Tibial artery (tissue), 4 donors: ENCODE measurements around the gene MACF1.
"Not testable (repeated sequence)": the region's sequence is repeated elsewhere in the genome, so short reads cannot be mapped to it uniquely, and the experiment has no call there.

ENCODE experiments used
- DNase-seq, 2 donors: peaks; one replicate each; pipeline ENCODE4 v3.0.0-alpha.2; 2019
- H3K27ac ChIP-seq, 2 donors: fragments of 200-600 bp; sonication (generic) in 1 of 2; 1 replicate in 1 of 2; 2 replicates in 1 of 2; pipeline ENCODE4 v1.5.1; 2018 to 2019; ENCODE audit warnings: mild to moderate bottlenecking in 1 of 2
- H3K27me3 ChIP-seq, 2 donors: fragments of 200-600 bp; sonication (generic) in 1 of 2; one replicate each; pipeline versions ENCODE4 v1.5.1 to v1.6.0; 2016 to 2019
- H3K36me3 ChIP-seq, 3 donors: fragments of 200-600 bp; sonication (generic) in 2 of 3; one replicate each; pipeline ENCODE4 v1.5.1; 2016 to 2019; ENCODE audit warnings: mild to moderate bottlenecking in 2 of 3
- H3K4me1 ChIP-seq, 4 donors: fragments of 200-600 bp; sonication (generic) in 2 of 4; 1 replicate in 3 of 4; 2 replicates in 1 of 4; pipeline ENCODE4 v1.5.1; 2016 to 2019
- H3K4me3 ChIP-seq, 2 donors: fragments of 200-600 bp; sonication (generic) in 1 of 2; 1 replicate in 1 of 2; 2 replicates in 1 of 2; pipeline ENCODE4 v1.5.1; 2018 to 2019; ENCODE audit warnings: mild to moderate bottlenecking in 2 of 2
- H3K9me3 ChIP-seq, 3 donors: fragments of 200-600 bp; sonication (generic) in 1 of 3; one replicate each; pipeline ENCODE4 v1.5.1; 2016 to 2019
- intact Hi-C: fragments of 100-400 bp; cut with DNase I; formaldehyde crosslinking; loops from one replicate; pipeline ENCODE4 v1.15.0; 2023; ENCODE audit warnings: low total_unique reads
- TF ChIP-seq, protein P1 (sequence below), 2 experiments: fragments of 200-600 bp in 1 of 2; fragments of 450-650 bp in 1 of 2; IDR thresholded peaks; one replicate each; pipeline ENCODE4 v1.5.1; 2017 to 2019; ENCODE audit warnings: antibody characterized with exemption in 2 of 2, mild to moderate bottlenecking in 1 of 2, moderate library complexity in 1 of 2

Gene MACF1

DNA sequence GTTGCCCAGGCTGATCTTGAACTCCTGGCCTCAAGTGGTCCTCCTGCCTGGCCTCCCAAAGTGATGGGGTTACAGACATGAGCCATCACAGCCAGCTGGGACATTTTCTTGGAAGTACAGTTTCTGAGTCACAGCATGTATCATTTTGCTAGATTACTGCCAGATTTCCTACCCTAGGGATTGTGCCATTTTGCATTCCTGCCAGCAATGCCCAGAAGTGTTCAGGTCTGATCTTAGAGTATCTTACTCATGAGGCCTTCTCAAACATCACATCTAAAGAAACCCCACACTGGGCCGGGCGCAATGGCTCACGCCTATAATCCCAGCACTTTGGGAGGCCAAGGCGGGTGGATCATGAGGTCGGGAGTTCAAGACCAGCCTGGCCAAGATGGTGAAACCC, 297.2 kb downstream of the MACF1 start:
- Histone ChIP-seq H3K4me1 (no peaks in the 10 kb centered on the region), H3K27ac (no peak overlapping the region), H3K27me3 (peaks cover 0 to 14% of the 10 kb centered on the region in 2 donors), H3K36me3 (no peaks in the 10 kb centered on the region), H3K9me3 (no peaks in the 10 kb centered on the region), H3K4me3 (no peak overlapping the region)
- TF ChIP-seq, protein P1, sequence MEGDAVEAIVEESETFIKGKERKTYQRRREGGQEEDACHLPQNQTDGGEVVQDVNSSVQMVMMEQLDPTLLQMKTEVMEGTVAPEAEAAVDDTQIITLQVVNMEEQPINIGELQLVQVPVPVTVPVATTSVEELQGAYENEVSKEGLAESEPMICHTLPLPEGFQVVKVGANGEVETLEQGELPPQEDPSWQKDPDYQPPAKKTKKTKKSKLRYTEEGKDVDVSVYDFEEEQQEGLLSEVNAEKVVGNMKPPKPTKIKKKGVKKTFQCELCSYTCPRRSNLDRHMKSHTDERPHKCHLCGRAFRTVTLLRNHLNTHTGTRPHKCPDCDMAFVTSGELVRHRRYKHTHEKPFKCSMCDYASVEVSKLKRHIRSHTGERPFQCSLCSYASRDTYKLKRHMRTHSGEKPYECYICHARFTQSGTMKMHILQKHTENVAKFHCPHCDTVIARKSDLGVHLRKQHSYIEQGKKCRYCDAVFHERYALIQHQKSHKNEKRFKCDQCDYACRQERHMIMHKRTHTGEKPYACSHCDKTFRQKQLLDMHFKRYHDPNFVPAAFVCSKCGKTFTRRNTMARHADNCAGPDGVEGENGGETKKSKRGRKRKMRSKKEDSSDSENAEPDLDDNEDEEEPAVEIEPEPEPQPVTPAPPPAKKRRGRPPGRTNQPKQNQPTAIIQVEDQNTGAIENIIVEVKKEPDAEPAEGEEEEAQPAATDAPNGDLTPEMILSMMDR (IDR thresholded peaks at IDR 0.05), result no peak
- intact Hi-C loops, result no loop called here
- no peak for DNase-seq

DNA sequence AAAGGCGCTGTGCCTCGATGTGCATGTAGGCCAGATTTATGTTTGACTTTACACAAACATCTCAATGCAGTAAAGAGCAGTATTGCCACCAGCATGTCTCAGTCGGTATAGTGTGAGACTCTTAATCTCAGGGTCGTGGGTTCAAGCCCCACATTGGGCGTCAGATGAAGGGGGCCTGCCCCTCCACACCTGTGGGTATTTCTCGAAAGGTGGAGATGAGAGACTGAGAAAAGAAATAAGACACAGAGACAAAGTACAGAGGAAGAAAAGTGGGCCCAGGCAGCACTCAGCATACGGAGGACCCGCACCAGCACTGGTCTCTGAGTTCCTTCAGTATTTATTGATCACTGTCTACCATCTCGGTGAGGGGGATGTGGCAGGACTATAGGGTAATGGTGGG, 299.9 kb downstream of the MACF1 start:
- H3K4me1 ChIP-seq, H3K27me3 ChIP-seq, H3K4me3 ChIP-seq, H3K27ac ChIP-seq, intact Hi-C loops, H3K36me3 ChIP-seq, H3K9me3 ChIP-seq, DNase-seq: not testable (repeated sequence)

DNA sequence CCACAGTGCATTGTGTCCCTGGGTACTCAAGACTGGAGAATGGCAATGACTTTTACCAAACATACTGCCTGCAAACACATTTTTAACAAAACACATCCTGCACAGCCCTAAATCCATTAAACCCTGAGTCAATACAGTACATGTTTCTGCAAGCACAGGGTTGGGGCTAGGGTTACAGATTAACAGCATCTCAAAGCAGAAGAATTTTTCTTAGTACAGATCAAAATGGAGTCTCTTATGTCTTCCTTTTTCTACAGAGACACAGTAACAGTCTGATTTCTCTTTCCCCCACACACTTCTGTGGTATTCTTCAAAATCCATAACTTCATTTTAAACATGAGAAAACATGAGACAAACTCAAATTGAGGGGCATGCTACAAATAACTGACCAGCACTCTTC, 300.8 kb downstream of the MACF1 start:
- intact Hi-C loops, result no loop called here
- Histone ChIP-seq H3K9me3 (no peaks in the 10 kb centered on the region), H3K4me3 (no peak overlapping the region), H3K27me3 (no peaks in the 10 kb centered on the region), H3K4me1 (no peaks in the 10 kb centered on the region), H3K36me3 (no peaks in the 10 kb centered on the region), H3K27ac (no peak overlapping the region)
- TF ChIP-seq, protein P1 (IDR thresholded peaks at IDR 0.05), result no peak
- no peak for DNase-seq

DNA sequence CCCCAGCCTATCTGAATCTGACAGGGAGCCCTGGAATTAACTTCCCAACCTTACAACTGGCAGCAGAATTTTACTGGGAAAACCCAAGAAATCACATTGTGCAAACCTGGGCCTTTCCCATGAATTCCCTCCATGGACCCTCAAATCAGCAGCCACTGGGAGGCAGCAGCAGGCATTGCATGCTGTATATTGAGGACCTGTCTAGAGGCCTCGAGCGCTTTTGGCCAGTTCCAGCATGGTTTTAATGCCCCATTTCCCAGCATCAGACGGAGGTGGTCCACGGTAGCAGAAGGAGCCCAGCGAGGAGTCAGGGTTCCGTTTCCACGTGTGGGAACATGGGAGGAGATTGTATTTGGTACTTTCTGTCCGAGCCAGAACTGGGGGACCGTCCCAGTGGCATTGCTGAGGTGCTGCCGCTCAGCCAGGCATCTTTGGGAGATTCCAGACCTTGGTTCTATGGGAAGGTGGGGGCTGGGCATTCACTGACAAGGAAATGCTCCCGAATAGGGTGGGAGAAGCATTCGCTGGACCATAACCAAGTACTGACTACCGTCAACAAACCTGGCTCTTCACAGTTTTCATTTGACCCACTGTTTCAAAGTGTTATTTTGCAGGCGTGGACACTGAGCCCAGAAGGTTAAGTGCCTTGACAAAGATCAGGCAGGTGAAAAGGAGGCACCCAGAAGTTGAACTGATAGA, 302.9 kb downstream of the MACF1 start:
- Histone ChIP-seq H3K27me3 (no peaks in the 10 kb centered on the region), H3K4me1 (no peaks in the 10 kb centered on the region), H3K4me3 (no peak overlapping the region), H3K36me3 (no peaks in the 10 kb centered on the region), H3K27ac (no peak overlapping the region), H3K9me3 (no peaks in the 10 kb centered on the region)
- TF ChIP-seq, protein P1 (IDR thresholded peaks at IDR 0.05), result no peak
- no peak for DNase-seq
- intact Hi-C loops, result no loop called here

DNA sequence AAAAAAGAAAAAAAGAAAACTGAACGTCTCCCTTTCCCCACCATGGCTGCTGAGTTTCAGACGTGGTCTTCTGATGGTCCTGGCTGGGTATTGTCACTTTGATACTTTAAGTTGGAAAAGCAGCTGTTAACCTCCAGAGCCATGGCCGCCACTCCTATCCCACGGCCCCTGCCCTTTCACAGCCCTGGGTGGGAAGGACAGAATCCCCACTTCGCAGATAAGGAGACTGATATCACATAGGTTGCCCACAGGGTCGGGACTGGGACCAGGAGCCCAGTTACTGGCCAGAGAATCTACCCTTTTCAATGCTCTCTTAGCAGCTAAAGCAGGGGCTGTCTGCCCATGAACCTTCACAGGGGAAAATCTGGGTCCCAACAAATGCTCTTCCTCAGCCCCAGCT, 303.8 kb downstream of the MACF1 start:
- TF ChIP-seq, protein P1 (IDR thresholded peaks at IDR 0.05), result no peak
- intact Hi-C loops, result no loop called here

DNA sequence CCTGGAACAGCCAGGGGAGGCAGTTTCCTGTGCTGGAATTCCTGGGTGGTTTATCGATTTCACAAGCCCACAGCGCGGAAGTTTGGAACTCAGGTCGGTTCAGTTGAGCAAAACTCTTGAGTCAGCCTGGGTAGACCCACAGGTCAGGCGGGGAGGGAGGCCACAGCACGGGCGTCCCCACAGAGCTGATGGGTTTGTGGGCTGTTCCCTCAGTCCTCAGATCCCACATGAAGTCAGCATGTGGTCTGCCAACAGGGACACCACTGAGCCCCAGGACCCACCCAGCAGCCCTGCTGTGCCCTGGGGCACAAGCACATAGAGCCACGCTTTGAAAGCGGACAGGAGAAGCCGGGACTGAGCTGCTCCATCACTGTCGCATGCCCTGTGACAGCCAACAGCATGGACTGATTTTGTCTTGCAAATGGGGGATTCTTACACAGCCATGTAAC, 304.4 kb downstream of the MACF1 start:
- no peaks in the 10 kb centered on the region for H3K9me3 ChIP-seq
- no peak overlapping the region for H3K4me3 ChIP-seq
- no peaks in the 10 kb centered on the region for H3K27me3 ChIP-seq
- no peak for DNase-seq
- intact Hi-C loops, result no loop called here
- H3K27ac ChIP-seq, result no peak overlapping the region
- H3K4me1 ChIP-seq, result no peaks in the 10 kb centered on the region
- TF ChIP-seq, protein P1 (IDR thresholded peaks at IDR 0.05), result no peak
- no peaks in the 10 kb centered on the region for H3K36me3 ChIP-seq

More for the DNA sequence above, 303.8 kb downstream of the MACF1 start:
- no peak for DNase-seq
- Histone ChIP-seq H3K4me3 (no peak overlapping the region), H3K27me3 (no peaks in the 10 kb centered on the region), H3K4me1 (no peaks in the 10 kb centered on the region), H3K36me3 (no peaks in the 10 kb centered on the region), H3K9me3 (no peaks in the 10 kb centered on the region), H3K27ac (no peak overlapping the region)
